Liver (tissue), 9 donors: ENCODE data around the gene PLA2G3. TPM values are rescaled to one million over a fixed set of nuclear protein-coding genes. Genes with fewer than 3 reads are reported as not detected.

Experiments used
- DNase-seq: peaks from one replicate; pipeline ENCODE4 v3.0.0-alpha.2; 2017; ENCODE audit warnings: low spot score
- H3K27ac ChIP-seq, 2 donors: one replicate each; pipeline ENCODE4 v1.7.0; 2013; ENCODE audit warnings: inconsistent platforms in 2 of 2, low read length in 2 of 2, control low read depth in 1 of 2, low read depth in 1 of 2, mild to moderate bottlenecking in 1 of 2
- H3K27me3 ChIP-seq, 4 donors: one replicate each; pipeline versions ENCODE4 v1.6.1 to v1.7.0; 2013; ENCODE audit warnings: low read length in 3 of 4, inconsistent platforms in 1 of 4, mild to moderate bottlenecking in 1 of 4, moderate library complexity in 1 of 4; ENCODE audit not compliant: control insufficient read depth in 4 of 4, insufficient read depth in 4 of 4
- H3K36me3 ChIP-seq, 4 donors: one replicate each; pipeline versions ENCODE4 v1.6.1 to v1.7.0; 2013; ENCODE audit warnings: low read length in 3 of 4, mild to moderate bottlenecking in 3 of 4, low read depth in 1 of 4, moderate library complexity in 1 of 4; ENCODE audit not compliant: control insufficient read depth in 4 of 4, insufficient read depth in 3 of 4
- H3K4me1 ChIP-seq, 4 donors: one replicate each; pipeline versions ENCODE4 v1.6.1 to v1.7.0; 2013; ENCODE audit warnings: low read length in 3 of 4, mild to moderate bottlenecking in 3 of 4, moderate library complexity in 1 of 4; ENCODE audit not compliant: control insufficient read depth in 4 of 4, insufficient read depth in 4 of 4
- H3K4me3 ChIP-seq, 3 donors: one replicate each; pipeline versions ENCODE4 v1.6.1 to v1.7.0; 2013; ENCODE audit warnings: low read length in 3 of 3, control low read depth in 1 of 3, low read depth in 1 of 3, mild to moderate bottlenecking in 1 of 3
- H3K9ac ChIP-seq, 2 donors: one replicate each; pipeline ENCODE4 v1.7.0; 2013; ENCODE audit warnings: low read length in 2 of 2, mild to moderate bottlenecking in 2 of 2, moderate library complexity in 2 of 2, control low read depth in 1 of 2, low read depth in 1 of 2
- H3K9me3 ChIP-seq, 4 donors: one replicate each; pipeline versions ENCODE4 v1.6.1 to v1.7.0; 2013; ENCODE audit warnings: low read length in 3 of 4; ENCODE audit not compliant: control insufficient read depth in 4 of 4
- EGR1 ChIP-seq, 2 donors: IDR thresholded peaks; 2 replicates each; pipeline ENCODE4 v1.6.1; 2016 to 2018; ENCODE audit warnings: antibody characterized with exemption in 2 of 2, low read depth in 2 of 2
- FOXA1 ChIP-seq: IDR thresholded peaks from 2 replicates; pipeline ENCODE4 v1.6.1; 2016; ENCODE audit warnings: antibody characterized with exemption
- FOXA2 ChIP-seq: IDR thresholded peaks from 2 replicates; pipeline ENCODE4 v1.6.1; 2016; ENCODE audit warnings: antibody characterized with exemption
- GABPA ChIP-seq, 2 donors: IDR thresholded peaks in 1 of 2; conservative IDR thresholded peaks in 1 of 2; 2 replicates each; pipeline ENCODE4 v1.6.1; 2016; ENCODE audit warnings: antibody characterized with exemption in 2 of 2, mild to moderate bottlenecking in 1 of 2, moderate library complexity in 1 of 2
- HNF4A ChIP-seq, 2 donors: conservative IDR thresholded peaks; 2 replicates each; pipeline ENCODE4 v1.6.1; 2016; ENCODE audit warnings: antibody characterized with exemption in 2 of 2, mild to moderate bottlenecking in 2 of 2
- HNF4G ChIP-seq: IDR thresholded peaks from 2 replicates; pipeline ENCODE4 v1.6.1; 2016; ENCODE audit warnings: antibody characterized with exemption
- JUND ChIP-seq, 2 donors: IDR thresholded peaks; 2 replicates each; pipeline ENCODE4 v1.6.1; 2016; ENCODE audit warnings: antibody characterized with exemption in 2 of 2
- MAX ChIP-seq: IDR thresholded peaks from 2 replicates; pipeline ENCODE4 v1.6.1; 2016; ENCODE audit warnings: antibody characterized with exemption
- NR2F2 ChIP-seq: IDR thresholded peaks from 2 replicates; pipeline ENCODE4 v1.6.1; 2016; ENCODE audit warnings: antibody characterized with exemption
- RAD21 ChIP-seq, 2 donors: IDR thresholded peaks; 2 replicates each; pipeline ENCODE4 v1.6.1; 2016; ENCODE audit warnings: antibody characterized with exemption in 2 of 2, mild to moderate bottlenecking in 2 of 2
- REST ChIP-seq: IDR thresholded peaks from 2 replicates; pipeline ENCODE4 v1.6.1; 2016; ENCODE audit warnings: antibody characterized with exemption, mild to moderate bottlenecking
- RXRA ChIP-seq, 2 donors: IDR thresholded peaks; 2 replicates each; pipeline ENCODE4 v1.6.1; 2017 to 2018; ENCODE audit warnings: antibody characterized with exemption in 2 of 2, mild to moderate bottlenecking in 1 of 2
- SP1 ChIP-seq: IDR thresholded peaks from 2 replicates; pipeline ENCODE4 v1.6.1; 2018; ENCODE audit warnings: antibody characterized with exemption, mild to moderate bottlenecking
- TAF1 ChIP-seq: conservative IDR thresholded peaks from 2 replicates; pipeline ENCODE4 v1.6.1; 2016; ENCODE audit warnings: antibody characterized with exemption, mild to moderate bottlenecking
- YY1 ChIP-seq: IDR thresholded peaks from 2 replicates; pipeline ENCODE4 v1.6.1; 2016; ENCODE audit warnings: antibody characterized with exemption, mild to moderate bottlenecking
- ZBTB33 ChIP-seq: IDR thresholded peaks from 2 replicates; pipeline ENCODE4 v1.6.1; 2016; ENCODE audit warnings: antibody characterized with exemption
- WGBS: extraction: QIAGEN DNeasy Blood & Tissue Kit; methylation state at CpG from one replicate; pipeline ENCODE4 v1.1.7; 2013; 5-methylcytosine and 5-hydroxymethylcytosine counted together
- polyA plus RNA-seq, 2 donors: library from polyadenylated mRNA; stranded (reverse) in 1 of 2; unstranded in 1 of 2; fragments of 200-250 nt in 1 of 2; fragments of >200 nt in 1 of 2; fragmentation: Nextera tagmentation in 1 of 2; extraction: Ambion mirVana in 1 of 2; gene quantifications; one replicate each; pipeline versions ENCODE4 v1.2.1 to v1.2.3, GENCODE V29; 2013 to 2015
- total RNA-seq, 2 donors: library from RNA; depleted of rRNA; stranded (reverse); fragments of >200 nt; gene quantifications; one replicate each; pipeline ENCODE4 v1.2.3, GENCODE V29; 2014
- donor health status: healthy.
- donor health status: healthy.
- donor health status: healthy.
- donor health status: healthy.
- donor health status: healthy.

The PLA2G3 gene
- total and polyA plus RNA-seq, 4 donors = not detected

- H3K9me3 ChIP-seq = no peaks in the 10 kb centered on the region
- DNase-seq = no peak
- no peaks in the 10 kb centered on the region for H3K36me3 ChIP-seq
- no peak overlapping the region for H3K4me3 ChIP-seq
- H3K9ac ChIP-seq = no peak overlapping the region
- H3K4me1 ChIP-seq = no peaks in the 10 kb centered on the region
- H3K27ac ChIP-seq = no peak overlapping the region
- H3K27me3 ChIP-seq = no peaks in the 10 kb centered on the region
- TF ChIP-seq SP1 = no peak
- no peak for TF ChIP-seq JUND (IDR thresholded peaks at IDR 0.05)
- no peak for TF ChIP-seq YY1
- TF ChIP-seq REST = no peak
- no peak for TF ChIP-seq RAD21 (IDR thresholded peaks at IDR 0.05)
- TF ChIP-seq FOXA2 = no peak
- no peak for TF ChIP-seq RXRA (IDR thresholded peaks at IDR 0.05)
- no peak for TF ChIP-seq HNF4A (conservative IDR thresholded peaks at IDR 0.05)
- 89% methylated on average over 4 of the region's 4 CpGs for WGBS
These were observed 5.6 kb downstream of the PLA2G3 start for GRCh38 chr22:31134688-31135087.

GRCh38 chr22:31133911-31134310 lies 6.4 kb downstream of the PLA2G3 start:
- H3K36me3 ChIP-seq = no peaks in the 10 kb centered on the region
- TF ChIP-seq RAD21 (IDR thresholded peaks at IDR 0.05) (no peak), MAX (no peak), EGR1 (IDR thresholded peaks at IDR 0.05; ENCODE audit: low read depth in 2 of 2) (no peak), FOXA1 (no peak)
- DNase-seq = no peak
- 96% methylated on average over 19 of the region's 19 CpGs for WGBS
- H3K4me1 ChIP-seq = no peaks in the 10 kb centered on the region
- no peaks in the 10 kb centered on the region for H3K9me3 ChIP-seq
- H3K27me3 ChIP-seq = no peaks in the 10 kb centered on the region
- H3K27ac ChIP-seq = no peak overlapping the region
- H3K9ac ChIP-seq = no peak overlapping the region
- no peak overlapping the region for H3K4me3 ChIP-seq

- Histone ChIP-seq H3K27me3 (no peaks in the 10 kb centered on the region), H3K36me3 (no peaks in the 10 kb centered on the region), H3K27ac (no peak overlapping the region), H3K4me3 (no peak overlapping the region), H3K9me3 (no peaks in the 10 kb centered on the region), H3K4me1 (no peaks in the 10 kb centered on the region), H3K9ac (no peak overlapping the region)
- no peak for DNase-seq
- no peak for TF ChIP-seq HNF4G
- no peak for TF ChIP-seq RXRA (IDR thresholded peaks at IDR 0.05)
- no peak for TF ChIP-seq TAF1
- TF ChIP-seq SP1 = no peak
- no peak for TF ChIP-seq JUND (IDR thresholded peaks at IDR 0.05)
- no peak for TF ChIP-seq EGR1 (IDR thresholded peaks at IDR 0.05; ENCODE audit: low read depth in 2 of 2)
- TF ChIP-seq ZBTB33 = no peak
- TF ChIP-seq MAX = no peak
- no peak for TF ChIP-seq RAD21 (IDR thresholded peaks at IDR 0.05)
- TF ChIP-seq YY1 = no peak
- TF ChIP-seq FOXA1 = no peak
- no peak for TF ChIP-seq FOXA2
- TF ChIP-seq GABPA (IDR thresholded peaks at IDR 0.05 in 1 of 2, conservative IDR thresholded peaks at IDR 0.05 in 1 of 2) = no peak
- TF ChIP-seq NR2F2 = no peak
- WGBS = 83% methylated on average over 2 of the region's 2 CpGs
These were observed 9.4 kb downstream of the PLA2G3 start for GRCh38 chr22:31130873-31131272.
